GM21576 (cell line): ENCODE data around the gene ARMC8.

Source experiments
- ATAC-seq: cut with Tn5 transposase; IDR thresholded peaks from one replicate; pipeline ENCODE4 v1.9.1; 2021; ENCODE audit warnings: mild to moderate bottlenecking, moderate library complexity; ENCODE audit not compliant: unreplicated experiment

ARMC8 gene

DNA sequence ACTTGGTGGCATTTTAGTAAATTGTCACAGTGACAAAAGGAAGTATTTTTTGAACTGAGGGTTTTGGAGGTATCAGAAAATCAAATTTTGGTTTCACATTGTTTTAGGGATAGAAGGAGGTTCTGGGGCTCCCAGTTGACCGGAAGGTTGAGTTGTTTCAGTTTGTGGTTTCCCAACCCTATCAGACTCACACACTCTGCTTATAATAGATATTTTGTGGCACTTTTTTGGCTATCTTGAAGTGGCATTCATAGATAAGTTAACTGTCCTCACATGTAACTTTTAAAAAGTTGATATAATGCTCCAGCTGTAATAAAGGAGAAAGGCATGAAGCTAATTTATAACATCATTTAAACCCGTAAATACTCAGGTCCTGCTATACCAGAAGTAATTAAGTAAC is 12.8 kb downstream of the ARMC8 start:
- ATAC-seq = no peak

DNA sequence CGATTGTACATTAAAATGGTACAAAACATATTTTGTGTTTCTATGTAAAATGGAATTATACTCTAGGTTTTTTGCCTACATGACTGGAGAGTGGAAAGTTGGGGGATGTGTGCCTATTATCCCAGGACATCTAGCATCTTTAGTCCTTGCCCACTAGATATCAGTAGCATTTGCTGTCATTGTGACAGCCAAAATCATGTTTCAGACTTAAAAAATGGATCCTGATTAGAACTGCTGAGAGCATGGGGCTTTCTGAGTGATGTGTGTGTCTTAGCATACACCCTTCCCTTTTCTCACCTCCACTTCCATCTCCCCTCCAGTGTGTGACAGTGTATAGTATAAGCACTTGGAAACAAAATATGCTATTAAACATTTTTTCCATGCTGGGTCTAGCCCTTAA is 13.3 kb downstream of the ARMC8 start:
- ATAC-seq = no peak

- no peak for ATAC-seq
These were observed 16.0 kb downstream of the ARMC8 start for GRCh38 chr3:138202945-138203701.

GRCh38 chr3:138203938-138204337 is 16.8 kb downstream of the ARMC8 start:
- no peak for ATAC-seq

DNA sequence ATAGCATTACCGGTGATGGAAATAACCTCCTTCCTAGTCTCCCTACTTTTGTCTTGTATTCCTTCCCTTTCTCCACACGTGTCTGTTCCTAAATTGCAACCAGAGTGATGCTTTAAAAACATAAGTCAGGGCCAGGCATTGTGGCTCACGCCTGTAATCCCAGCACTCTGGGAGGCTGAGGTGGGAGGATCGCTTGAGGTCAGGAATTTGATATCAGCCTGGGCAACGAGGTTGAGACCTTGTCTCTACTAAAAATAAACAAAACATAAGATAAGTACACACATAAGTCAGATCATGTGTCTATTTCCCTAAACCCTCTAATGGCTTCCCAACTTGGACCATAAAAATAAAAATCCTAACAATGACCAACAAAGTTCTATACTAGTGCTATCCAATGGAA is 18.4 kb downstream of the ARMC8 start:
- ATAC-seq = no peak

DNA sequence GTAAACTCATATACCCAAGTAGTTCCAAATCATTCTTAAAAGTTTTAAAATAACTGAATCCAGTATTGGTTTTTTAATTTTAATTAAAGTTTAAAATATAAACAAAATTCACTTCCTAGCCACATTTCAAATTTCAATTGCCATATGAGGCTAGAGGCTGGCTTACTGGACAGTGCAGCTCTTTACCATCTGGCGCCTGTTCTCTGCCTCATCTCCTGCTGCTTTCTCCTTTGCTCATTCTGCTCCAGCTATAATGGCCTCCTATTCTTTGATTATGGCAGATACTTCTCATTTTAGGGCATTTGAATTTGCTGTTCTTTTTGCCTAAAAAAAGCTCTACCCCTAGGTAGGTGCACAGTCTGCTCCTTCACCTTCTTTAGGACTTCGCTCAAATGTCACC is 19.1 kb downstream of the ARMC8 start:
- no peak for ATAC-seq

DNA sequence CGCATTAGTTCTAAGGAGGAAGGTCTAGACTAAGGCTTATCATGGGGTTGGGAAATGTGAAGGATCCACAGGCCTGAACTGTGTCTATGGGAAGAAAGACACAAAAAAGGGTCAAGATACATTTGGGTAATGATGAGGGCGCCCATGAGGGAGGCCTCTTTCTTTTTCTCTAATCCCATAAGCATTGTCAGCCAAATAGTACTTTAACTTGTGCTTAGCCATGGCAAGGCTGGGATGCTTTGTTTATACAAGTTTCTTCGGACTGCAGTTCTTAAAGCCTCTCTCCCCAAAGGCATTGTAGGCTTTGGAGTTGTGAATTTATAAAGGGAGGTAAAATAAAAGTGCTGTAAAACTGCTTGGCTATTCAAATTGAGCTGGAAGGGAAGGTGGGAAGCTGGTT is 23.4 kb downstream of the ARMC8 start:
- no peak for ATAC-seq

GRCh38 chr3:138213398-138214085 is 26.4 kb downstream of the ARMC8 start:
- ATAC-seq = no peak

GRCh38 chr3:138219255-138219654 is 32.2 kb downstream of the ARMC8 start:
- no peak for ATAC-seq

DNA sequence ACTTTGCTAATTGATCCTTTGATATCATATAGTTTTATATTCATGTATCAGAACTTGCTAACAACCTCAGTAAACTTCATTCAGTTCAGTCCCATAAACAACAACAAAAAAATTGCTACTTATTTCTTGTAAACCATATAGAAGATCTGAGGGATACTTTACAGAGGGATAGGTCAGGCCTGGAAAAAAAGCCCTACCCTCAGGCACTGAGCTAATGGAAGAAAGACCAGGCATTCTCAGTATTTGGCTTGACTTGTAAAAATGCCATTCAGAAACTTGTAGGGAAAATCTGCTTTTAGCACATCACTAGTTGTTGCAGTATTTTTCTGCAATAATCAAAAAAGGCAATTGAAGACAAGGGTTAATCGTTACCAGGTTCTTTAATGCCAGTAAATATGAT is 33.1 kb downstream of the ARMC8 start:
- no peak for ATAC-seq

DNA sequence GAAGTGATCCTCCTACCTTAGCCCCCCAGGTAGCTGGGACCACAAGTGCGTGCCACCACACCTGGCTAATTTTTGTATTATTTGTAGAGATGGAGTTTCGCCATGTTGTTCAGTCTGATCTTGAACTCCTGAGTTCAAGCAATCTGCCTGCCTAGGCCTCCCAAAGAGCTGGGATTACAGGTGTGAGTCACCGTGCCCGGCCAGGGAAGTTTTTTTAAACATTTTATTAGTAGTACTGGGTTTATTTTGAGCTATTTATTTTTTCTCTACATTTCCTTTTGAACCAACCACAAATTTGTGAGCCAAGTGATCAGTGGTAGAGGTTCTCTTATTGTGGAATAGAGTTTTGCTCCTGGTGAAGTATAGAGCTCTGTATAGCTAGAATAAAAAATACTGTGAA is 33.7 kb downstream of the ARMC8 start:
- no peak for ATAC-seq

DNA sequence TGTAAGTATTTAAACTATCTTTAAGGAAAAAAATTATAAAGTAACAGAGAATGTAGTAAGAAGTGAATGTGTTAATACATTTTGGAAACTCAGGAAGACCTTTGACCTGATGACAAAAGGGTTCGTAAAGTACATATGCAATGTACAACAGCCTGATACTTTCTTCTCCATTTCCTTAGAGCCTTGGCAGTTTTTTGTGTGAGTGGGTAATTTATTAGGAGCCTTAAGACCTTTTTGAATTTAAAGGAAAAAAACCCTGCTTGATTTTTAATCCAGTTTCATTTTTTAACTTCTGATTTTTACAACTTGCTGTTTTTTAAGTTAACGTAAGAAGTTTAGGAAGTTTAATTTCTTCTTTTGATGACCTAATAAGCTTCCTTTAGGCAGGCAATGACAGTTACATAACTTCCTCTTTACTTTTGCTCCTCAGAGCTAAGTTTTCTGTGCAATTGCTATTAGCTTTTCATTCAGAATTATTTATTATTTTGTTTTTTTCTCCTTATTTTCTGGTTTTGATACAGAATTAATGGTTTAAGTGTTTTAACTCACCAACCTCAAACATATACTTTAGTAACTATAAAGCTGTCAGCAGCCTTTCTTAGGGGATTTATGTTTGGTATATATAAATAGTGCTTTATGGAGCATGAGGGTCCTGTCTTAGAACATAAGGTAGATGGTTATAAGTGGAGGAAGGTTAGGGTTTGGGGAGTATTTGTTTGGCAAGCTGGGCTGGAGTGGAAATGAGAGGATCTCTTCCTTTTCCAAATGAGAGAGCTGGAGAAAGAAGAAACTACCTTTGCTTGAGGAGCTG is 35.2 kb downstream of the ARMC8 start:
- ATAC-seq = no peak

GRCh38 chr3:138222942-138223287 is 35.8 kb downstream of the ARMC8 start:
- no peak for ATAC-seq

DNA sequence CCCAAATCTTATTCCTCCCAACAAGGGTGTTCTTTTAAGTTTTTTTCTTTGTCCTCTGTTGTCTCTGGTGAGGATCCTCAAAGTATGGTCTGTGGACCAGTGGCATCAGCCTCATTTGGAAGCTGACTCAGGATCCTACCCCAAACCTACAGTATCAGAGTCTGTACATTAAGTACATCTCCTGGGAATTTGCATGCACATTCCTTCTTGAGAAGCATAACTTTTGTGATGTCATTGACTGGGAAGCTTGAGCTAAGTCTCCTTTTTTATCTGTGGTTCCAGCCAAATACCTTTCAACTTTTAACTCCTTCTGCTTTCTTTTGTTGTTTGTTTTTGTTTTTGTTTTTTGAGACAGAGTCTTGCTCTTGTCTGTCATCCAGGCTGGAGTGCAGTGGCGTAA is 40.5 kb downstream of the ARMC8 start:
- no peak for ATAC-seq

- no peak for ATAC-seq
These were observed 43.4 kb downstream of the ARMC8 start for GRCh38 chr3:138230525-138230924.

DNA sequence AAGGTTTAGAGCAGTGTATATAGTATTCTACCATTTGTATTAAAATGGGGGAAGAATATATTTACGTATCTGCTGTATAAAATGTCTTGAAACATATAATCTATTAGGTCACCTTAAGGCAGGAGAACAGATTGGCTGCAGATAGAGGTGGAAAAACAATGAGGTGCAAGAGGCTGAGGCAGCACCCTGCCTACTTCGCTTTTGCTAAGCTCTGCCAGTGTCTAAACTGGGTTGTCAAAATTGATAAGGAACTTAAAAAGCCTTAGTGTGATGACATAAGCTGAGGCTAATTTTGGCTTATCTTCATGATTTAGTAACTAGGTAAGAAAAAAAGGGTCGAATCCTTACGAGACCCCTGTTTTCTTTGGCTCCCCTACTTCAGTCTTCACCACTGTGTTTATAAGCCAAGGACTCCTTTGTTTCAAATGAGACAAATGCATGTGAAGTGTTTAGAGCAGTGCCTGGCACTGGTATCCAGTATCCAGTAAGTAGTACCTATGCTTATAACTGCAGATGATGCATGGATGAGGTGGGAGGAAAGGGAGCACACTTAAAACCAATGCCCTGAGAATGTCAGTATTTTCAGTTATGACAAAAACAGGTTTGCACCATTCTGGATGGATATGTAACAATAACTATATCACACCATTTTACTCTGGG is 45.7 kb downstream of the ARMC8 start:
- ATAC-seq = no peak

DNA sequence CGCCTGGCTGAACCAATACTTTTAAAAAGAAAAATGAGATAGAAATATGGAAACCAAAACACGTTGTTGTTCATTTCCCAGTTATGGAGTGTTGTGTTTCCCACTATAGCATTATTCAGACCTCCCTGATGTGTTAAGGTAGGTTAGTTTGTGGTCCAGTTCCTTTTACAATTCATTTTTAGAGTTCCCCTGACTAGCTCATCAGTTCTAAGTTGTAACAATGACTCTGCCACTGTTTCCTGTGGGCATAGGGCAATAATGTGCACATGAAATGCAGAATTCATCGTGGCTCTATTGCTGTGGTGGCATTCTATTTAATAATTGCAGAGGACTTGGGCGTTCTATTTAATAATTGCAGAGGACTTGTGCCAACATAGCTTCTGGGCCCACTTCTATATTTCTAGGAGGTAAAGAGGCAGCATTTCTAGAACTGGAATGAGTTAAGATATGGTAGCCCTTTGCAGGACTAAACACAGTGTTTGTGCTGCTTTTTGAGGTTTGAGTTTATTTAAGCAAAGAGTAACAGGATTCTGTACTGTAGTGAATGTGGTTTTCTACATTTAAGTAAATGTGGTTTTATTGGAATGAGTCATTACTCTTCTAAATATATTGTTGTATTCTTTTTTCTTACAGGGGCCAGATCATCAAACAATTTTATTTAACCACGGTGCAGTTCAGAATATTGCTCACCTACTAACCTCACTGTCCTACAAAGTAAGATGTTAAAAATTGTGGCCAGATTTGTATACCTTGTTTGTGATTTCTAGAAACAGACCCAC is 47.5 kb downstream of the ARMC8 start:
- ATAC-seq = no peak

DNA sequence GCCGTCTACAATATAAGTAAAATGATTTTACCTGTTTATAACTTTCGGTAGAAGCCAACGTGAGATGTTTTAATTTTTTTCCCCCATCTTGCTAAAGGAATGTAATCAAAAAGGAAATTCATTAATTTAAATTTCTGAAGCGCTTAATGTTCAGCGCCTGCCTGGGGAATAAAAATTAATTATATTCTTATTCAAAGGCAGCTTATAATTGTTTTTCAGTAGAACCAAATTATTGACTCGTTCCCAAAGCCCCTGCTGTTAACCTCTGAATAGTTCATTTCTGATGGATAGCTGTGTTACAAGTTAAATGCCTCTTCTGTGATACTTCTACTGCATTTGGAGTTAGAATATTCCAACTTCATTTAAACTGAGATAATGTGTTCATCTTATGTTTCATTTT is 51.6 kb downstream of the ARMC8 start:
- ATAC-seq = no peak

- no peak for ATAC-seq
These were observed 54.0 kb downstream of the ARMC8 start for GRCh38 chr3:138241061-138241460.

GRCh38 chr3:138241676-138242075 is 54.6 kb downstream of the ARMC8 start:
- no peak for ATAC-seq

DNA sequence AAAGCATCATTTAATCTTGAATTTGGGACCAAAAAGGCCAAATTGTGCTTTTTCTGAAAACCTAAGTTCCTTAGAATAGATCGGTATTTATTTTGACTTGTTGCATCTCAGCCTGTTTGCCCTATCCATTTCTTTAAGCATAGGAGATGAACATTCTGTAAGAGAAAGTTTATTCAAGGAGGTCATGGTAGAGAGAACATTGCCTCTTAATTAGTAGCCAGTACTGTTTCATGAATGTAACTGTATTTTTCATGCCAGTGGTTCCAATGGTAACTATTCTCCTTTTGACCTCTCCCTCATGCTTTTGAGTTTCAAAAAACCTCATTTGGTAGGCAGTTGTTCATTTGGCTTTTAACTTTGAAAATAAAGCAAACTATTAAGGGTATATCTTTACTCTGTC is 55.4 kb downstream of the ARMC8 start:
- ATAC-seq = no peak
